ENCODE results near the gene DHH.

GRCh38 chr12:49130151-49131050 is 35.8 kb upstream of the DHH start:
- TF ChIP-seq, protein P1, sequence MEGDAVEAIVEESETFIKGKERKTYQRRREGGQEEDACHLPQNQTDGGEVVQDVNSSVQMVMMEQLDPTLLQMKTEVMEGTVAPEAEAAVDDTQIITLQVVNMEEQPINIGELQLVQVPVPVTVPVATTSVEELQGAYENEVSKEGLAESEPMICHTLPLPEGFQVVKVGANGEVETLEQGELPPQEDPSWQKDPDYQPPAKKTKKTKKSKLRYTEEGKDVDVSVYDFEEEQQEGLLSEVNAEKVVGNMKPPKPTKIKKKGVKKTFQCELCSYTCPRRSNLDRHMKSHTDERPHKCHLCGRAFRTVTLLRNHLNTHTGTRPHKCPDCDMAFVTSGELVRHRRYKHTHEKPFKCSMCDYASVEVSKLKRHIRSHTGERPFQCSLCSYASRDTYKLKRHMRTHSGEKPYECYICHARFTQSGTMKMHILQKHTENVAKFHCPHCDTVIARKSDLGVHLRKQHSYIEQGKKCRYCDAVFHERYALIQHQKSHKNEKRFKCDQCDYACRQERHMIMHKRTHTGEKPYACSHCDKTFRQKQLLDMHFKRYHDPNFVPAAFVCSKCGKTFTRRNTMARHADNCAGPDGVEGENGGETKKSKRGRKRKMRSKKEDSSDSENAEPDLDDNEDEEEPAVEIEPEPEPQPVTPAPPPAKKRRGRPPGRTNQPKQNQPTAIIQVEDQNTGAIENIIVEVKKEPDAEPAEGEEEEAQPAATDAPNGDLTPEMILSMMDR (conservative IDR thresholded peaks at IDR 0.05; ENCODE audit: low read length): peak; percentile 92
- no peak for TF ChIP-seq EZH2phosphoT487 (IDR thresholded peaks at IDR 0.05; ENCODE audit: borderline replicate concordance)
